Aorta (tissue), 5 donors: ENCODE results near the gene USP3. TPM values are rescaled to one million over a fixed set of nuclear protein-coding genes. Genes with fewer than 3 reads are reported as not detected.
A peak's percentile ranks its signal among the peaks of the same experiment; 100 is the strongest.

ENCODE experiments used
- ATAC-seq: fragments of 200-7000 bp; cut with Tn5 transposase; one replicate; pipeline ENCODE4 v1.9.1; 2022; ENCODE audit warnings: moderate library complexity; ENCODE audit not compliant: low FRiP score
- DNase-seq, 2 donors: peaks; one replicate each; pipeline ENCODE4 v3.0.0-alpha.2; 2020
- H3K27ac ChIP-seq, 2 donors: one replicate each; pipeline ENCODE4 v1.5.1; 2013; ENCODE audit warnings: low read length in 2 of 2, mild to moderate bottlenecking in 2 of 2, moderate library complexity in 2 of 2, control low read depth in 1 of 2, inconsistent platforms in 1 of 2, low read depth in 1 of 2
- H3K27me3 ChIP-seq, 2 donors: one replicate each; pipeline ENCODE4 v1.6.1; 2013; ENCODE audit warnings: control low read depth in 1 of 2, low read length in 1 of 2, mild to moderate bottlenecking in 1 of 2, moderate library complexity in 1 of 2; ENCODE audit not compliant: insufficient read depth in 2 of 2, control insufficient read depth in 1 of 2
- H3K36me3 ChIP-seq, 2 donors: one replicate each; pipeline ENCODE4 v1.6.1; 2013; ENCODE audit warnings: control low read depth in 1 of 2, low read length in 1 of 2, mild to moderate bottlenecking in 1 of 2; ENCODE audit not compliant: insufficient read depth in 2 of 2, control insufficient read depth in 1 of 2
- H3K4me1 ChIP-seq, 2 donors: one replicate each; pipeline ENCODE4 v1.6.1; 2013; ENCODE audit warnings: low read length in 2 of 2, control low read depth in 1 of 2, mild to moderate bottlenecking in 1 of 2, moderate library complexity in 1 of 2; ENCODE audit not compliant: insufficient read depth in 2 of 2, control insufficient read depth in 1 of 2
- H3K4me3 ChIP-seq, 2 donors: one replicate each; pipeline ENCODE4 v1.5.1; 2013; ENCODE audit warnings: low read length in 2 of 2, control low read depth in 1 of 2, mild to moderate bottlenecking in 1 of 2
- H3K9me3 ChIP-seq: one replicate; pipeline ENCODE4 v1.6.1; 2013; ENCODE audit warnings: mild to moderate bottlenecking, low read length; ENCODE audit not compliant: control insufficient read depth
- WGBS, 2 donors: extraction: QIAGEN DNeasy Blood & Tissue Kit; methylation state at CpG; one replicate each; pipeline ENCODE4 v1.1.7; 2013; 5-methylcytosine and 5-hydroxymethylcytosine counted together
- intact Hi-C, 2 donors: fragments of 100-400 bp; cut with DNase I; formaldehyde crosslinking; loops; one replicate each; pipeline versions ENCODE4 v1.14.2 to v1.15.0; 2022
- polyA plus RNA-seq, 2 donors: library from polyadenylated mRNA; stranded (reverse); fragments of 200-250 nt; gene quantifications; one replicate each; pipeline ENCODE4 v1.2.3, GENCODE V29; 2013
- total RNA-seq, 2 donors: library from RNA; stranded (reverse); fragmentation: NEBNext Ultra II Directional; extraction: Animal tissue kit (Norgen Biotek cat#: 25700); gene quantifications; one replicate each; pipeline ENCODE4 v1.2.1, GENCODE V29; 2021
- donor health status: healthy with polysubstance abuse.
- donor health status: Bipolar disorder and iron deficiency.
- donor health status: DM: no; HTN: no; CAD: no.
- donor health status: DM: no; HTN: no; CAD: no.
- donor health status: DM: yes; HTN: yes; CAD: no.

Gene USP3
- total and polyA plus RNA-seq, 4 donors: 16.3 to 60.0 (median 37.9) TPM

DNA sequence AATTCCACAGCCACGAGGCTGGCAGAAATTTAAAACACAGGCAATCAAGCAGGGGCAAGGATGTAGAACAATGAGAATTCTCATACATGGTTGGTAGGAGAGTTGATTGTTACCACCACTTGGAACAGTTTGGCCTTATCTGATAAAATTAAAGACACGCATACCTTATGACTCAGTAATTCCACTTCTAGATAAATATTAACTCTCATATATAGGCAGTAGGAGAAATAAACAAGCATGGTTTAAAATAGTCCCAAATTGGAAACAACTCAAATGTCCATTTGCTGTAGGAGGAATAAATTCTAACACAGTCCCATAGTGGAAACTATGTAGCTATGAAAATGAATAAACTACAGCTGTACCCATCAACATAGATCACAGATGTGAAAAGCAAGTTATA lies 42.3 kb upstream of the USP3 start:
- intact Hi-C loops: no loop called here

DNA sequence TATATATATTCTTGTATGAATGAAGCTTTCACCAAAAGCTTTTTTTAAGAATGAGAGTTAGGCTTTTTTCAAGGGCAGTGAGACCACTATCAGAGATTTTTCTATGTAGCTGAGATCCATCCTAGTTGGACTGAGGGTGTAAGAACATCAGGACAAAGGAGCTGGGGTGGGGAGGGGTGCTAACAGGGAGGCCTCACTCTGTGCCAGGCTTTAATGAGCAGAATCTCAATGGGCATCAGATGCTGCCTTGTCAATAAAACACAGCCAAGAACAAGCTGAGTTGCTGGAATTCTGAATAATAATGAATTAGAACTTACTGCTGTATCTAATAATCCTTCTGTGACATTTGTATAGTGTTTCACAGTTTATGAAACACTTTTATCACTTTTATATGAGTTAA lies 41.4 kb upstream of the USP3 start:
- no peak overlapping the region for H3K27ac ChIP-seq
- H3K9me3 ChIP-seq: no peaks in the 10 kb centered on the region
- ATAC-seq (no peak), DNase-seq (no peak)
- no peak overlapping the region for H3K4me3 ChIP-seq
- H3K4me1 ChIP-seq: no peaks in the 10 kb centered on the region
- intact Hi-C loops: no loop called here
- no peaks in the 10 kb centered on the region for H3K36me3 ChIP-seq
- H3K27me3 ChIP-seq: no peaks in the 10 kb centered on the region

More for the DNA sequence above, 42.3 kb upstream of the USP3 start:
- Histone ChIP-seq H3K36me3 (no peaks in the 10 kb centered on the region), H3K27ac (no peak overlapping the region), H3K9me3 (no peaks in the 10 kb centered on the region), H3K4me3 (no peak overlapping the region), H3K4me1 (no peaks in the 10 kb centered on the region), H3K27me3 (no peaks in the 10 kb centered on the region)
- ATAC-seq (no peak), DNase-seq (no peak)
- 5 to 9% methylated on average over 2 of the region's 2 CpGs for WGBS, 2 donors

DNA sequence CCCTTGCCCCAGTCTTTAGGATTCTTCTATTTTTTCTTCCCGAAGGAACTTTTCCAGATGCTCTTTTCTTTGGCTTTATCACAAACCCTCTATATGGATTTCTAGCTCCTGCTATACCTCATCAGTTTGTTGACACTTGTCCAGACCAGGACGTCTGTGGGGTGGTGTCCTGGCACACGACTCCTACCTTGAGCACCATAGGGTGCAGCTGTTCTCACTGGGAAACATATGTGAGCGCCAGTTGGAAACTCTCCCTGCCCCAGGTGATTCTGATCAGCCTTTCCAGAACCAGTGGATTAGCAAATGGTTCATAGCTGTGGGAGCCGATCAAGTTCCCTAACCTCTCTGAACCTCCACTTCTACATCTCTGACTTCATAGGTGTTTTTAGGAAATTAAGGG lies 40.6 kb upstream of the USP3 start:
- Histone ChIP-seq H3K36me3 (no peaks in the 10 kb centered on the region), H3K4me1 (no peaks in the 10 kb centered on the region), H3K27me3 (no peaks in the 10 kb centered on the region), H3K4me3 (no peak overlapping the region), H3K9me3 (no peaks in the 10 kb centered on the region), H3K27ac (no peak overlapping the region)
- intact Hi-C loops: no loop called here
- ATAC-seq (no peak), DNase-seq (no peak)
- WGBS, 2 donors: 59 to 70% methylated on average over 5 of the region's 5 CpGs

DNA sequence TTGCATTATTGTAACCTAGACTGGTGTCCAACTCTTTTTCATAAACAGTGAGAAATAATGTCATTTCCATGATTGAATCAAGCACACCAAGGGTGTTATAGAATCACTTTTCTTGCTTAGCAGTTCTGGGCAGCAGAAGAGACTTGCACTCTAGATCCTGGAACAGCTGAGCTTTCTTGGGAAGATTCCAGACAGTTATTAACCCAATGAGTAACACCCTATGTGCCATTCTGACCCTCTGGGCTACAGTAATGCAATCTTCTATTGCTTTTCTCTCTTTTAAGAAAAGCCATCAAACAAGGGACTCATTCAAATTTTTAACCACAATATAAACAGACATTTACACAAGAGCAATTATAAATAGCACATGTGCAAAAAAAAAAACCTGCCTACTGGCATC lies 39.3 kb upstream of the USP3 start:
- Histone ChIP-seq H3K27ac (no peak overlapping the region), H3K4me1 (no peaks in the 10 kb centered on the region), H3K9me3 (no peaks in the 10 kb centered on the region), H3K27me3 (no peaks in the 10 kb centered on the region), H3K36me3 (no peaks in the 10 kb centered on the region), H3K4me3 (no peak overlapping the region)
- ATAC-seq: no peak
- no peak for DNase-seq
- intact Hi-C loops: loop anchor here (5.0 kb wide), 2 partner anchors 127 to 132 kb away; partner anchors contain the start of gene FBXL22 (in 1 of the 2)

DNA sequence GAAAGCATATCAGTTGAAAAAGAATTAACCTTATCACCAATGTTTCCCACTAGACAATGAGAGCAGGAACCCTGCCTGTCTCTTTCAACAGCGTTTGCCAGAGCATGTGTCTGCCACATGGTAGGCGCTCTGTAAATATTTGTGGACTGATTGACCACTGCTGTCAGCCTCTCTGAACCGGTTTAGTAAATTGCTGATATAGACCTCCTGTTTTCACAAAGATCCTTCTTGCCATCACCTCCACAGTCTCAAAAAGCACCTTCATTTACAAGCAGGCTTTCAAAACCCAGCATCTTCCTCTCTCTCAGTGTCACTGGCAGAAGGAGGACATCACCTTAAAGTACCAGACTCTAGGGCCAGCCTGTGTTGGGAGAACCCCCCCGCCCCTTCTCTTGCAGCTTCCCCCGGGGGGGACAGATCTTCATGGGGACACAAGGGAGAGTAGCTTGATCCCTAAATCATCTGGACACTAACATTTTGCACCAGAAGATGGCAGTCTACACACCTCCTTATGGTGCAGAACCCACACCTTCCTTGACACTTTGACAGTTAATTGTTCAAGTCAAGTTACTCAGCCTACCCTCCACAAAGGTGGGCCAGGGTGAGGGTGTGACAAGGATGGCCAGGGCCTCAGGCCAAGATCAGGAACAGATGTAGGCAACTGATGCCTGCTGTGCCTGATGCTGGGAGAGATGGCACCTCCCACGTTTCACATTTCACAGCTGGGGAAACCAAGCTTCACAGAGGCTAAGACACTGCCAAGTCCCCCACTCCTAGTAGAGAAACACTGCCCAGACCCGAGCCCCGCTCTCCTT lies 37.8 kb upstream of the USP3 start:
- H3K9me3 ChIP-seq: no peaks in the 10 kb centered on the region
- no peaks in the 10 kb centered on the region for H3K27me3 ChIP-seq
- DNase-seq (no peak), ATAC-seq (peak; percentile 78)
- H3K27ac ChIP-seq: no peak overlapping the region
- no peaks in the 10 kb centered on the region for H3K36me3 ChIP-seq
- intact Hi-C loops: loop anchor here (5.0 kb wide), 2 partner anchors 126 to 131 kb away; partner anchors contain the start of gene FBXL22 (in 1 of the 2)
- 18 to 21% methylated on average over 8 of the region's 8 CpGs for WGBS, 2 donors
- no peaks in the 10 kb centered on the region for H3K4me1 ChIP-seq
- no peak overlapping the region for H3K4me3 ChIP-seq

DNA sequence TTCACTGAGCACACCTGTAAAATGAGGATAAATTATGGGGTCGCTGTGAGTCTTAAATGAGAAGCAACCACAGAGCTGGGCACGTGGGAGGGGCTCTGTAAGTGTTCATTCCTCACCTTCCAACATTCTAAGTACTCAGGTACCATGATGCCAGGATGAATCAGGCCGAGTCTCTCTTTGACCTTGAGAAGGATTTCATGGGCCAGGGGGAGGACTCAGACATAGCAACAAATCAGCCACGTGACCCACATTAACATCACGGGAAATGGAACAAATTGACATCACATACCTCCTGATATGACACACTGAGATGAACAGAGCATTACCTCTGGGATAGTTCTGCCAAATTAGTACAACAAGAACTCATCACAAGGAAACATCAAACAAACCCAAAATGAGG lies 35.2 kb upstream of the USP3 start:
- intact Hi-C loops: loop anchor here (5.0 kb wide), 2 partner anchors 123 to 128 kb away; partner anchors contain the start of gene FBXL22 (in 1 of the 2)

DNA sequence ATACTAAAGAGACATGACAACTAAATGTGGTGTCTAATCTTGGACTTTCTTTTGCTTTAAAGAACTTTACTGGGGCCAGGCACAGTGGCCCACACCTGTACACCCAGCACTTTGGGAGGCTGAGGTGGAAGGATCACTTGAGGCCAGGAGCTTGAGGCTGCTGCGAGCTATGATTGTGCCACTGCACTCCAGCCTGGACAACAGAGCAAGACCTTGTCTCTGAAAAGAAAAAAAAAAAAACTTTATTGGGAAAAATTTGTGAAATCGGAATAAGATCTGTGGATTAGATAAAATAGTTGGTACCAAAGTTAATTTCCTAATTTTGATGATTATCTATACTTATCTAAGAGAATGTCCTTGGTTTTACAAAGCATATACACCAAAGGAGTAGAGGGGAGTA lies 34.4 kb upstream of the USP3 start:
- peaks cover 0 to 5% of the 10 kb centered on the region in 2 donors for H3K4me1 ChIP-seq
- H3K4me3 ChIP-seq: no peak overlapping the region
- no peaks in the 10 kb centered on the region for H3K9me3 ChIP-seq
- intact Hi-C loops: loop anchor here (5.0 kb wide), 2 partner anchors 122 to 127 kb away; partner anchors contain the start of gene FBXL22 (in 1 of the 2)
- DNase-seq (no peak), ATAC-seq (no peak)
- no peak overlapping the region for H3K27ac ChIP-seq
- no peaks in the 10 kb centered on the region for H3K27me3 ChIP-seq
- H3K36me3 ChIP-seq: no peaks in the 10 kb centered on the region
- 78 to 99% methylated on average over 2 of the region's 2 CpGs for WGBS, 2 donors

More for the DNA sequence above, 35.2 kb upstream of the USP3 start:
- Histone ChIP-seq H3K27me3 (no peaks in the 10 kb centered on the region), H3K4me1 (peaks cover 0 to 5% of the 10 kb centered on the region in 2 donors), H3K36me3 (no peaks in the 10 kb centered on the region), H3K9me3 (no peaks in the 10 kb centered on the region), H3K4me3 (no peak overlapping the region), H3K27ac (no peak overlapping the region)
- DNase-seq: no peak
- WGBS, 2 donors: 89% methylated on average over 5 of the region's 5 CpGs
- no peak for ATAC-seq

DNA sequence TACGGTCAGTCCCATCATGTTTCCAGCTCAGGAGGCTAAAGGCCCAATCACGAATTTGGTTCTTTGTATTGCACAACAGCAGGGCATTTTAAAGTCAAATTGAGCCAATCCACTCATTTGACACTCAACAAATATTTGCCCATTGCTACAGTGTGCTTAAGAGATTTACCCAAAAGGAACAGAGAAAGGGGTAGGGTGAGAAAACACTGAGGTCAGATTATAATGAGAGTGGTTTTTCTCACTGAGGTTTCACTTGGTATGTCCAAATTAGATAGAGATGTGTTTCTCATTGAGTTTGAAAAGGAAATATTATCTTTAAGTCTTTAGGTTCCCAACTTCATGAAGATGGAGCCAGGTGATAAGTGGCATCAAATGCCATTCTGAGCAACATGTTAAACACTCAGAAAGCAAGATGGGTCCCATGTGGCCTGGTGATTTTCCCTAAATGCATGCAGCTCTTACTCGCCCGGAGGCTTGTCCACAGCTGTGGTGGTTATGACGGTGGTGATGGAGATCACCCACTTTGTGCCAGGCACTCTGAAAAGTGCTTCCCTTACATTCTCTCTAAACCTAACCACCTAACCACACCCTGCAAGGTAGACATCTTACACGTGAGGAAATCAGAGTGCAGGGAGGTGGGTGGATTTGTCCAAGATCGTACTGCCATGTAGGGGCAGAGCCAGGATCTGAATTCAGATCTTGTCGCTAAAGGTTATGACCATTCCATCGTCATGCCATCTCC lies 31.2 kb upstream of the USP3 start:
- H3K36me3 ChIP-seq: no peaks in the 10 kb centered on the region
- no peaks in the 10 kb centered on the region for H3K27me3 ChIP-seq
- intact Hi-C loops: no loop called here
- no peaks in the 10 kb centered on the region for H3K9me3 ChIP-seq
- WGBS, 2 donors: 95 to 96% methylated on average over 9 of the region's 9 CpGs
- ATAC-seq: no peak
- peaks cover 0 to 5% of the 10 kb centered on the region in 2 donors for H3K4me1 ChIP-seq
- H3K27ac ChIP-seq: no peak overlapping the region
- DNase-seq: no peak
- no peak overlapping the region for H3K4me3 ChIP-seq

DNA sequence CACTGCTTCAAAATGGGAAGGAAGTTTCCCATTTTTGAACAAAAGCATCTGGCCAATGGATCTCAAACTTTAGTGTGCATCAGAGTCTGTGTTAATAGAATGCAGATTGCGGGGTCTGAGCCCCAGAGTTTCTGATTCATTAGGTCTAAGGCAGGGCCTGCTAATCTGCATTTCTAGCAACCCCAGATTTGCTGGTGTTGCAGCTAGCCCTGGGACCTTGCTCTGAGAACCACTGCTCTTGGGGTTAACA lies 30.7 kb upstream of the USP3 start:
- H3K36me3 ChIP-seq: no peaks in the 10 kb centered on the region
- H3K27ac ChIP-seq: no peak overlapping the region
- 100% methylated on average over 1 of the region's 1 CpG for WGBS, 2 donors
- peaks cover 0 to 5% of the 10 kb centered on the region in 2 donors for H3K4me1 ChIP-seq
- intact Hi-C loops: no loop called here
- ATAC-seq (no peak), DNase-seq (no peak)
- no peaks in the 10 kb centered on the region for H3K9me3 ChIP-seq
- no peaks in the 10 kb centered on the region for H3K27me3 ChIP-seq
- no peak overlapping the region for H3K4me3 ChIP-seq
